ENCODE data around the gene CPNE5.

Gene CPNE5

GRCh38 chr6:36826520-36827227 lies 12.6 kb downstream of the CPNE5 start:
- no peak for DNase-seq
- H3K4me1 ChIP-seq, result peaks cover 0 to 30% (median 16%) of the 10 kb centered on the region in 4 donors
- intact Hi-C loops (cut with DNase I; ENCODE audit: low total_unique reads), result no loop called here
- H3K36me3 ChIP-seq, result no peaks in the 10 kb centered on the region
- no peak overlapping the region for H3K4me3 ChIP-seq
- no peak for TF ChIP-seq CTCF (IDR thresholded peaks at IDR 0.05)
- no peak overlapping the region for H3K27ac ChIP-seq
- no peaks in the 10 kb centered on the region for H3K27me3 ChIP-seq
- H3K9me3 ChIP-seq, result no peaks in the 10 kb centered on the region

- peaks cover 0 to 30% (median 15%) of the 10 kb centered on the region in 4 donors for H3K4me1 ChIP-seq
- no peak for DNase-seq
- H3K27ac ChIP-seq, result no peak overlapping the region
- intact Hi-C loops (cut with DNase I; ENCODE audit: low total_unique reads), result no loop called here
- no peaks in the 10 kb centered on the region for H3K36me3 ChIP-seq
- H3K4me3 ChIP-seq, result no peak overlapping the region
- TF ChIP-seq CTCF (IDR thresholded peaks at IDR 0.05), result no peak
- no peaks in the 10 kb centered on the region for H3K27me3 ChIP-seq
- H3K9me3 ChIP-seq, result no peaks in the 10 kb centered on the region
Observed at GRCh38 chr6:36825994-36826393, 13.2 kb downstream of the CPNE5 start.

GRCh38 chr6:36825452-36825851 lies 13.8 kb downstream of the CPNE5 start:
- intact Hi-C loops (cut with DNase I; ENCODE audit: low total_unique reads), result no loop called here
- TF ChIP-seq CTCF (IDR thresholded peaks at IDR 0.05), result no peak
- no peak overlapping the region for H3K4me3 ChIP-seq
- H3K27me3 ChIP-seq, result no peaks in the 10 kb centered on the region
- H3K4me1 ChIP-seq, result peaks cover 0 to 26% (median 12%) of the 10 kb centered on the region in 4 donors
- no peaks in the 10 kb centered on the region for H3K9me3 ChIP-seq
- H3K27ac ChIP-seq, result no peak overlapping the region
- DNase-seq, result no peak
- no peaks in the 10 kb centered on the region for H3K36me3 ChIP-seq

- Histone ChIP-seq H3K27me3 (no peaks in the 10 kb centered on the region), H3K36me3 (no peaks in the 10 kb centered on the region), H3K9me3 (no peaks in the 10 kb centered on the region), H3K4me1 (peaks cover 0 to 19% (median 3%) of the 10 kb centered on the region in 4 donors), H3K27ac (no peak overlapping the region), H3K4me3 (no peak overlapping the region)
- DNase-seq, result no peak
- intact Hi-C loops (cut with DNase I; ENCODE audit: low total_unique reads), result no loop called here
- no peak for TF ChIP-seq CTCF (IDR thresholded peaks at IDR 0.05)
Observed at GRCh38 chr6:36824253-36824652, 15.0 kb downstream of the CPNE5 start.

- Histone ChIP-seq H3K36me3 (no peaks in the 10 kb centered on the region), H3K27me3 (no peaks in the 10 kb centered on the region), H3K9me3 (no peaks in the 10 kb centered on the region), H3K4me3 (no peak overlapping the region), H3K4me1 (peaks cover 0 to 19% (median 3%) of the 10 kb centered on the region in 4 donors), H3K27ac (no peak overlapping the region)
- intact Hi-C loops (cut with DNase I; ENCODE audit: low total_unique reads), result no loop called here
- DNase-seq, result no peak
- TF ChIP-seq CTCF (IDR thresholded peaks at IDR 0.05), result no peak
Observed at GRCh38 chr6:36823421-36824096, 15.7 kb downstream of the CPNE5 start.

Data from tibial artery (tissue), 4 donors.